ENCODE measurements around the gene PID1. TPM values are rescaled to one million over a fixed set of nuclear protein-coding genes. Genes with fewer than 3 reads are reported as not detected.

PID1 gene
- total RNA-seq, 4 donors from 2014 or later: 15.0 to 64.4 (median 32.5) TPM

GRCh38 chr2:229118927-229119326 lies 152.2 kb downstream of the PID1 start:
- DNase-seq: no peak
- no peak for TF ChIP-seq POLR2A (IDR thresholded peaks at IDR 0.05)
- no peak for TF ChIP-seq CTCF (IDR thresholded peaks at IDR 0.05)
- Histone ChIP-seq H3K27ac (no peak overlapping the region), H3K27me3 (no peaks in the 10 kb centered on the region), H3K4me3 (no peak overlapping the region), H3K36me3 (no peaks in the 10 kb centered on the region), H3K9me3 (no peaks in the 10 kb centered on the region), H3K4me1 (no peaks in the 10 kb centered on the region)

DNA sequence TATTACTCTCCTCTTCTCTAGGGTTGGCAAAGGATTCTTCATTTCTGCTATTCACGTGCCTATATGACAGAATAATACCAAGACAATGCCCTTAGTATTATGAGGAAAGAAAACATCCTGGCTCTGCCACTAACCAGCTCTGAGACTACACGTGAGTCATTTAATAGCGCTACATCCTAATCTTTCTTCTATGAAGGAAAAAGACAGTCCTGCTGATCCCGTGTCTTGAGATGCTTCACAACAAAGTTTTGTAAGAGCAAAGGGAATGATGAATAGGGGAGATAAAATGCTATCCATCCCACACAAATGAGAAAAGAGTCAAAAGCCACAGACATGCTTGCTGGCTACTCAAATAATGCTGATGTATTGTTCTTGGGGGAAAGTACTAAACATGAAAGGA lies 152.8 kb downstream of the PID1 start:
- DNase-seq: no peak
- Histone ChIP-seq H3K36me3 (no peaks in the 10 kb centered on the region), H3K27me3 (no peaks in the 10 kb centered on the region), H3K27ac (no peak overlapping the region), H3K4me1 (no peaks in the 10 kb centered on the region), H3K9me3 (no peaks in the 10 kb centered on the region), H3K4me3 (no peak overlapping the region)
- TF ChIP-seq CTCF (IDR thresholded peaks at IDR 0.05) (no peak), POLR2A (IDR thresholded peaks at IDR 0.05) (no peak)

- TF ChIP-seq POLR2A (IDR thresholded peaks at IDR 0.05) (no peak), CTCF (IDR thresholded peaks at IDR 0.05) (no peak)
- no peak overlapping the region for H3K4me3 ChIP-seq
- DNase-seq: no peak
- H3K27me3 ChIP-seq: no peaks in the 10 kb centered on the region
- no peaks in the 10 kb centered on the region for H3K36me3 ChIP-seq
- H3K27ac ChIP-seq: no peak overlapping the region
- H3K9me3 ChIP-seq: no peaks in the 10 kb centered on the region
- no peaks in the 10 kb centered on the region for H3K4me1 ChIP-seq
Observed at GRCh38 chr2:229111744-229112143, 159.3 kb downstream of the PID1 start.

GRCh38 chr2:229109195-229109594 lies 161.9 kb downstream of the PID1 start:
- TF ChIP-seq POLR2A (IDR thresholded peaks at IDR 0.05) (no peak), CTCF (IDR thresholded peaks at IDR 0.05) (no peak)
- H3K36me3 ChIP-seq: no peaks in the 10 kb centered on the region
- no peak for DNase-seq
- no peak overlapping the region for H3K4me3 ChIP-seq
- H3K9me3 ChIP-seq: no peaks in the 10 kb centered on the region
- H3K27ac ChIP-seq: no peak overlapping the region
- H3K27me3 ChIP-seq: no peaks in the 10 kb centered on the region
- H3K4me1 ChIP-seq: no peaks in the 10 kb centered on the region

DNA sequence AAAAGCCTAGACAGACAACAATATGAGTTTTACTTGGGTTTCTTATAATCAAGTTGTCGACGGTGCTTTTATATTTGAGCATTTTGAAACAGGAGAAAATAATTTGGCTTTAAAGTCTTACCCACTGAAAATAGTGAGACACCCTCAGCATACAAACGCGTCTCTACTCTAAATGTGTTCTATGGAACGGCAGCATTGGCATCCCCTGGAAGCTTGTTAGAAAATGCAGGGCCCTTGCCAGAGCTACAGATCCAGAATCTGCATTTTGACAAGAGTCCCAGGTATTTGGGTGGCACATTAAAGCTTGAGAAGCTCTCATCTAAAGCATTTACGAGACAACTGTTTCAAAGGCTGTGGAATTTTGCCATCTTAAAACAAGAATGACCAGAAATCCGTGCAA lies 163.5 kb downstream of the PID1 start:
- Histone ChIP-seq H3K27ac (no peak overlapping the region), H3K4me3 (no peak overlapping the region), H3K4me1 (no peaks in the 10 kb centered on the region), H3K9me3 (no peaks in the 10 kb centered on the region), H3K36me3 (no peaks in the 10 kb centered on the region), H3K27me3 (no peaks in the 10 kb centered on the region)
- TF ChIP-seq POLR2A (IDR thresholded peaks at IDR 0.05) (no peak), CTCF (IDR thresholded peaks at IDR 0.05) (no peak)
- DNase-seq: no peak

- H3K27ac ChIP-seq: no peak overlapping the region
- no peaks in the 10 kb centered on the region for H3K9me3 ChIP-seq
- DNase-seq: no peak
Observed at GRCh38 chr2:229104974-229105387, 166.1 kb downstream of the PID1 start.

More at GRCh38 chr2:229104974-229105387, 166.1 kb downstream of the PID1 start:
- H3K27me3 ChIP-seq: no peaks in the 10 kb centered on the region
- H3K4me3 ChIP-seq: no peak overlapping the region
- no peaks in the 10 kb centered on the region for H3K4me1 ChIP-seq
- no peaks in the 10 kb centered on the region for H3K36me3 ChIP-seq
- no peak for TF ChIP-seq POLR2A (IDR thresholded peaks at IDR 0.05)
